ENCODE data around the gene NPAS3.

GRCh38 chr14:33728010-33728498, 789.4 kb downstream of the NPAS3 start:
- TF ChIP-seq CTCF (tag by site-specific recombination; IDR thresholded peaks at IDR 0.05) (no peak), PRDM4 (tag by site-specific recombination; IDR thresholded peaks at IDR 0.05) (no peak), ZNF391 (tag by site-specific recombination; IDR thresholded peaks at IDR 0.05; ENCODE audit: borderline replicate concordance, low read depth) (no peak), KLF7 (tag by site-specific recombination; IDR thresholded peaks at IDR 0.05; ENCODE audit: borderline replicate concordance) (no peak), ZNF146 (tag by site-specific recombination; IDR thresholded peaks at IDR 0.05) (no peak), TCF7L2 (IDR thresholded peaks at IDR 0.05; ENCODE audit: borderline replicate concordance, low read depth, low read length) (no peak), ZFHX2 (tag by site-specific recombination; conservative IDR thresholded peaks at IDR 0.05) (no peak), INSM2 (tag by site-specific recombination; IDR thresholded peaks at IDR 0.05) (no peak), KLF16 (tag by site-specific recombination; IDR thresholded peaks at IDR 0.05) (no peak)
- TF ChIP-seq, protein P1, sequence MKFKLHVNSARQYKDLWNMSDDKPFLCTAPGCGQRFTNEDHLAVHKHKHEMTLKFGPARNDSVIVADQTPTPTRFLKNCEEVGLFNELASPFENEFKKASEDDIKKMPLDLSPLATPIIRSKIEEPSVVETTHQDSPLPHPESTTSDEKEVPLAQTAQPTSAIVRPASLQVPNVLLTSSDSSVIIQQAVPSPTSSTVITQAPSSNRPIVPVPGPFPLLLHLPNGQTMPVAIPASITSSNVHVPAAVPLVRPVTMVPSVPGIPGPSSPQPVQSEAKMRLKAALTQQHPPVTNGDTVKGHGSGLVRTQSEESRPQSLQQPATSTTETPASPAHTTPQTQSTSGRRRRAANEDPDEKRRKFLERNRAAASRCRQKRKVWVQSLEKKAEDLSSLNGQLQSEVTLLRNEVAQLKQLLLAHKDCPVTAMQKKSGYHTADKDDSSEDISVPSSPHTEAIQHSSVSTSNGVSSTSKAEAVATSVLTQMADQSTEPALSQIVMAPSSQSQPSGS (tag by site-specific recombination; IDR thresholded peaks at IDR 0.05; ENCODE audit: low read depth), result no peak
- TF ChIP-seq, protein P2, sequence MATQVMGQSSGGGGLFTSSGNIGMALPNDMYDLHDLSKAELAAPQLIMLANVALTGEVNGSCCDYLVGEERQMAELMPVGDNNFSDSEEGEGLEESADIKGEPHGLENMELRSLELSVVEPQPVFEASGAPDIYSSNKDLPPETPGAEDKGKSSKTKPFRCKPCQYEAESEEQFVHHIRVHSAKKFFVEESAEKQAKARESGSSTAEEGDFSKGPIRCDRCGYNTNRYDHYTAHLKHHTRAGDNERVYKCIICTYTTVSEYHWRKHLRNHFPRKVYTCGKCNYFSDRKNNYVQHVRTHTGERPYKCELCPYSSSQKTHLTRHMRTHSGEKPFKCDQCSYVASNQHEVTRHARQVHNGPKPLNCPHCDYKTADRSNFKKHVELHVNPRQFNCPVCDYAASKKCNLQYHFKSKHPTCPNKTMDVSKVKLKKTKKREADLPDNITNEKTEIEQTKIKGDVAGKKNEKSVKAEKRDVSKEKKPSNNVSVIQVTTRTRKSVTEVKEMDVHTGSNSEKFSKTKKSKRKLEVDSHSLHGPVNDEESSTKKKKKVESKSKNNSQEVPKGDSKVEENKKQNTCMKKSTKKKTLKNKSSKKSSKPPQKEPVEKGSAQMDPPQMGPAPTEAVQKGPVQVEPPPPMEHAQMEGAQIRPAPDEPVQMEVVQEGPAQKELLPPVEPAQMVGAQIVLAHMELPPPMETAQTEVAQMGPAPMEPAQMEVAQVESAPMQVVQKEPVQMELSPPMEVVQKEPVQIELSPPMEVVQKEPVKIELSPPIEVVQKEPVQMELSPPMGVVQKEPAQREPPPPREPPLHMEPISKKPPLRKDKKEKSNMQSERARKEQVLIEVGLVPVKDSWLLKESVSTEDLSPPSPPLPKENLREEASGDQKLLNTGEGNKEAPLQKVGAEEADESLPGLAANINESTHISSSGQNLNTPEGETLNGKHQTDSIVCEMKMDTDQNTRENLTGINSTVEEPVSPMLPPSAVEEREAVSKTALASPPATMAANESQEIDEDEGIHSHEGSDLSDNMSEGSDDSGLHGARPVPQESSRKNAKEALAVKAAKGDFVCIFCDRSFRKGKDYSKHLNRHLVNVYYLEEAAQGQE (tag by site-specific recombination; IDR thresholded peaks at IDR 0.05), result no peak
